Transverse colon (tissue), 4 donors: ENCODE measurements around the gene HIP1.

ENCODE experiments used
- CTCF ChIP-seq, 5 experiments: fragments of 200-600 bp in 3 of 5; fragments of 450-650 bp in 2 of 5; sonication (generic) in 3 of 5; IDR thresholded peaks; 1 replicate in 2 of 5; 2 replicates in 3 of 5; pipeline ENCODE4 v1.5.1; 2016 to 2017; ENCODE audit warnings: antibody characterized with exemption in 5 of 5, inconsistent platforms in 3 of 5, mild to moderate bottlenecking in 2 of 5, moderate library complexity in 1 of 5
- EP300 ChIP-seq: sonication (generic); formaldehyde crosslinking; IDR thresholded peaks from one replicate; pipeline ENCODE4 v1.6.1; 2017; ENCODE audit warnings: antibody characterized with exemption, low read depth
- POLR2A ChIP-seq: fragments of 450-650 bp; IDR thresholded peaks from one replicate; pipeline ENCODE4 v1.6.1; 2016; ENCODE audit warnings: antibody characterized with exemption, mild to moderate bottlenecking, moderate library complexity
- POLR2AphosphoS5 ChIP-seq, 3 donors: sonication (generic); formaldehyde crosslinking; IDR thresholded peaks; one replicate each; pipeline ENCODE4 v1.6.1; 2016; ENCODE audit warnings: antibody characterized with exemption in 3 of 3

GRCh38 chr7:75657866-75658265 lies 80.9 kb downstream of the HIP1 start:
- TF ChIP-seq CTCF (IDR thresholded peaks at IDR 0.05): no peak
- no peak for TF ChIP-seq POLR2A
- TF ChIP-seq POLR2AphosphoS5 (IDR thresholded peaks at IDR 0.05): no peak
- no peak for TF ChIP-seq EP300
